GM19324 (cell line): ENCODE data around the gene TBC1D22A.

ENCODE experiments used
- ATAC-seq: cut with Tn5 transposase; IDR thresholded peaks from one replicate; pipeline ENCODE4 v1.9.1; 2021; ENCODE audit warnings: mild to moderate bottlenecking, moderate library complexity; ENCODE audit not compliant: unreplicated experiment, low FRiP score

Gene TBC1D22A

GRCh38 chr22:46737105-46737975 lies 25.1 kb upstream of the TBC1D22A start:
- ATAC-seq = peak; percentile 33

- peak; percentile 51 for ATAC-seq
Measured at GRCh38 chr22:46737976-46738646, 24.3 kb upstream of the TBC1D22A start, which contains the start of gene CERK. Gene CERK (minus strand): TSS chr22:46738252. CDS start chr22:46738148, 104 bp downstream.

GRCh38 chr22:46738647-46739093 lies 23.8 kb upstream of the TBC1D22A start:
- ATAC-seq = peak; percentile 5

DNA sequence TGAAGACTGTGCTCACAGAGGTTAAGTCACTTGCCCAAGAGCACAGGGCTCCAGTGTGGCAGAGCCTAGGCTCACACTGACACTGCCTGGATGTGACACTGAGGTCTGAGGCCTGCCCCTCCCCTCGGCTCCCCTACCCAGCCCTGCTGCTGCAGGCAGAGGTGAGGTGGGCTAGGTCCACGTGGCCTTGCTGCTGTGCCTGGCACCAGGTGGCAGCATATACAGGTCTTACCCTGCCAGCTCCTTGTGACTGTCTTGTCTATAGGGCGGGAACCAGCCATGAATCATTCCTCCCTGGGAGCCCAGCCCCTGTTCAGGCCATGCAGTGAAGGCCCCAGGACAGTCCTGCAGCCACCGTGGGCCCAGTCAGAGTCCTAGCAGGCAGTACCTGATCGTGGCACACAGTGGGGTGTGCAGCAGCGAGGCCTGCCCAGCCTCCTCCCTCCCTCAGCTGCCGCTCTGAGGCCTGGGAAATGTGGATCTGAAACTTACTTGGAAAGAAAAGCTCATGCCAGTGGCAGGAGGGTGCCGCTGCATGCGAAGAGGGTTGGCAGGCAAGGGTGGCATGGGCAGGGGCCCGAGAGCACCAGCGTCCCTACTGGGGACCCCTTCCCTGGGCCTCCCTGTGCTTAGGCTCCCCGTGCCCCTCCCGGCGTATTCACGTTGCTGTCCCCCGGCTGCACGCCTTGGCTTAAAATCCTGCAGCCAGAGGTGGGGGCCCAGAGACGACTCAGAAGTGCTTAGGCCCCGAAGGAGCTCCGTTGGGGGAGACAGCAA lies 23.2 kb upstream of the TBC1D22A start:
- ATAC-seq = no peak

DNA sequence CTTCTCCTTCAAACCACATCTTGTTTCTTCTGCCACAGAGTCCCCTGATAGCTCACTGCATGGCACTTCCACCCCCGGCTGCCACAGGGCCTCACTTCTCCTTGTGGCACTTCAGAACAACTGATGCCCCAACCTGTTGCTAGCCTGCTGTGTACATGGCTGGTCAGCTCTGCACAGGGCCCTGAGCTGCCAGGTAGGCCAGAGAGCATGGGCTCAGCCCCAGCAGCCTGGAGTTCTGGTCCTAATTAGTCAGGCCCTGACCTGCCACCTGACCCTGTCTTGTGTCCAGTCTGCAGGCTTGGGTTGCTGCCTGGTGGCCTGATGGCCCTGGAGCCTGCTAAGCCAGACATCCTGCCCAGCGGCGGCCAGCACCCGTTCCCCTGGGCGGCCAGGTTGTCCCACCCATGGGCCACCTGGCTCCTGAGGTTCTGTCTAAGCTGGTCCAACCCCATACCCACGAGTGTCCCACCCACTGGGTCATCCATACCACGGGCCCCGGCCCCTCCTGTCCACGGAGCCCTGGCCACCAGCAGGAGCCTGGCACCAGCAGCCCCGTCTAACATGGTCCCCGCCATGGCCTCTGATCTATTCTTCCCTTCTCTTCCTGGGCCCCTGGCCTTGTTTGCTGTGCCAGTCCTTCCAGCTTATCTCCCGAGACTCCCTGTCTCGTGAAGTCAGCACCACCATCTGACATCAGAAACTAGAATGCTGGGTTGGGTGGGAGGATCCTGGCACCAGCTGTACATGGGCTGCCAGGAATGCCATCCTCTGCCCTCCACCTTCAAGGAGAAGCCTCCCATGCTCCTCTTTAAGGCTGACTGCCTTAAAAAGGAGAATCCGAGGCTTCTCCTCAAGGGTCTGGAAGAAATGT lies 21.3 kb upstream of the TBC1D22A start:
- ATAC-seq = no peak

DNA sequence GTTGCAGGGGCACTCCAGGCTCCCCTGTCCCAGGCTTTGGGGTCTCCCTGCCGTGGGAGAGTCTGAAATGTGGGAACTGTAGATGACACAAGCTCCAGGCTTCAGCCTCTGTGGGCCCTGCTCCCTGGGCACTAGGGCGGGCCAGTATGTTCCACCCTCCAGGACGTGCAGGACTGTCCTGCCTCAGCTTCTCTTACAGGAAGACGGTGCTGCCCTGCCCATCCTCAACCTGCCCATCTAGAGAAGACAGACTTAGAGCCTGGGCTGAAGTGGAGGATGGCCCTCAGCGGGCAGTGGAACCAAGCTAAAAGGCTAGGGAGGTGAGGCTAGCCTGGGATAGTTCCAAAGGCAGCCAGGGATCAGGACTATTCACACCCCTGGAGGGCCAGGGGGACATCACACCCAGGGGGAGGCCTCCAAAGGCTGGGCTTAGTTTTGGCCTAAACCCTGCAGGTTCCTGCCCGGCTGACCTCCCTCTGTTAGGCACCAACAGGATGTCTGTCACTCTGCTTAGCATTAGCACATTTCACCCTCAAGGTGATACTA lies 20.4 kb upstream of the TBC1D22A start:
- ATAC-seq = no peak

DNA sequence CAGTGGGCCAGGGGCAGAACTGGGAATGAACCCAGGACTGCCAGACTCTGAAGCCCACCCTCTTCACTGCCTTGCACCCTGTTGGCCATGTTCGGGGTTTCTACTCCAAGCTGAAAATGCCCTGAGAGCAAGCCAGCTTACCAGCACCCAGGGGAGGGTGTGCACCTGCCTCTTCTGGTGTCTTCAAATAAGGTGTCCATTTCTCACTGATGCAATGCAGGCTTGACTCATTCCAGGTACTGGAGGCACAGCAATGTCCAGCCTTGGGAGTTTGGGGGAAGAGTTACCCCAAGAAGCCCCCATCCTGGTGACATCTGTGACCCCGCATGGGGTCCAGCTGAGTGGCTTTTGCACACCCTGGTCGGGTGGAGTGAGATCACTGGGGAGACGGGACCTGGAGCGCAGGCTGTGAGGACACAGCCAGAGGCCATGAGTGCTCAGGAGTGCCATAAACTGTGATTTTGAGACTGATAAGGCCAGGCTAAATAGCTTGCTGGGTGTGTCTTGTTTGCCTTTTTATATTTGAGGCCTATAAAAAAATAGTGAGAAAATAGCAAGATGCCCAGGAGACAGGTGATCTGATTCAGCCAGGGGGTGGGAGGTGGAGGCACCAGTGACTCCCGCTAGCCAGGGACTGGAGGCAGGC lies 19.8 kb upstream of the TBC1D22A start:
- no peak for ATAC-seq

DNA sequence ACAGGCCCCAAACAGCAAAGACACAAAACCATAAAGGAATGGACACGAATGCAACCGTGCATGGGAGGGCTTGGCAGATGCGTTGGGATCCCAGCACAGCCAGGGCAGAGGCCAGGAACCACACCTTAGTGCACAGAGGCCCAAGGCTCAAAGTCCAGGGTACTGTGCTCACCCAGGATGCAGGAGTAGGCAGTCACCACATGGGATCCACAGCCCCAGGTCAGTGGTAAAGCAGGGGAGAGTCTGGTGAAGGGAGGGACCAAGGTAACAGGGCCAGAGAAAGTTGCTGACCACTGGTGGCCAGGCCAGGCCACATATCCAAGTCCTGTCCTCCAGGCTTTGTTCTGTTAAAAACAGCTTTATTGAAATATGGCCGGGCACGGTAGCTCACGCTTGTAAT lies 17.9 kb upstream of the TBC1D22A start:
- ATAC-seq = no peak

DNA sequence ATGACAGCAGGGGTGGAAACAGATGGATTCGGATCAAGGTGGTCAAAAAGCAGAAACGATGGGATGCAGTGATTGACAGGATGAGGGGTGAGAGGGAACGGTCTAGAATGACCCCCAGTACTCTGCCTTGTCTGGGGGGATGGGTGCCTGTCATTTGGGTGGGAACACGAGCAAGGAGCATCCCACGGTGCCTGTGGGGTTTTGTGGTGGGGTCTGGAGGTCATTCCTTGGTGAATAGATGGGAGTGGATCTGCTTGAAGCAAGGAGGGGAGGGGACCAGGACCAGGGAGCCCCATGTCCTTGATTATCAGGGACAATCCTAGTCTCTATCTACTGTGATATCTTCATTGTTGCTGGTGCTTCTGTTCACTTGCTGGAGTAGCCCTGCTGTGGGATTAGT lies 16.3 kb upstream of the TBC1D22A start:
- no peak for ATAC-seq

DNA sequence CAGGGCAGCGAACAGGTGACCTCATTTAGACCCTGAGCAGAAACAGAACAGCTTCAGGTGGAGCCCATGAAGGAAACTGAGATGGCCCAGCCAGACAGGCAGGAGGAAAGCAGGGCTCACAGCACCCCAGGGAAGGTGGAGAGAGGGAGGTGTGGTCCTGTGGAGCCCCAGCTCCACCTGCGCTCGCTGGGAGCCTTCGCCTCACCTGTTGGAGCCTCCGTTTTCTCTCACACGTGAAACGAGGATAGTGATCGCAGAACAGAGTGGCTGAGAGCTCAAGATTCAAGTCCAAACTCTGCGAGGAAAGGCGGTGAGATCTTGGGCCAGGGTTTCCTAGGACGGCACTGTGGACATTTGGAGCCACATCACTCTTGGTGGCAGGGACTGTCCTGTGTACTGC lies 15.8 kb upstream of the TBC1D22A start:
- no peak for ATAC-seq

DNA sequence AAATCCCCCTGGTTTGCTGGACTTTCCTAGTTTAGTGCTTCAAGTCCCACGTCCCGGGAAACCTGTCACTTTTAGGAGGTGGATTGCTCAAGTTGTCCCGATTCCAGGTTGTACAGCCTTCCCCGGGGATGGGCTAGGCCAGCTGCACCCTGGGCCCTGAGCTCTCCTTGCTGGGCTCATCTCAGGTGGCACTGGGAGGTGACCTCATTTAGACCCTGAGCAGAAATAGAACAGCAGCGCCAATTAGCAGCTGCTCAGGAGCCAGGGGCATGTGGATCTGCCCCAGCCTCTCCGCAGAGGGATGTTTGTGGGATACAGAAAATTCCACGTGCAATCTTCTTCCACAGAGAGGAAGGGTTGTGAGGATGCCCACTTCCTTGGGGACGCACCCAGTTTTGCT lies 14.8 kb upstream of the TBC1D22A start:
- ATAC-seq = no peak

DNA sequence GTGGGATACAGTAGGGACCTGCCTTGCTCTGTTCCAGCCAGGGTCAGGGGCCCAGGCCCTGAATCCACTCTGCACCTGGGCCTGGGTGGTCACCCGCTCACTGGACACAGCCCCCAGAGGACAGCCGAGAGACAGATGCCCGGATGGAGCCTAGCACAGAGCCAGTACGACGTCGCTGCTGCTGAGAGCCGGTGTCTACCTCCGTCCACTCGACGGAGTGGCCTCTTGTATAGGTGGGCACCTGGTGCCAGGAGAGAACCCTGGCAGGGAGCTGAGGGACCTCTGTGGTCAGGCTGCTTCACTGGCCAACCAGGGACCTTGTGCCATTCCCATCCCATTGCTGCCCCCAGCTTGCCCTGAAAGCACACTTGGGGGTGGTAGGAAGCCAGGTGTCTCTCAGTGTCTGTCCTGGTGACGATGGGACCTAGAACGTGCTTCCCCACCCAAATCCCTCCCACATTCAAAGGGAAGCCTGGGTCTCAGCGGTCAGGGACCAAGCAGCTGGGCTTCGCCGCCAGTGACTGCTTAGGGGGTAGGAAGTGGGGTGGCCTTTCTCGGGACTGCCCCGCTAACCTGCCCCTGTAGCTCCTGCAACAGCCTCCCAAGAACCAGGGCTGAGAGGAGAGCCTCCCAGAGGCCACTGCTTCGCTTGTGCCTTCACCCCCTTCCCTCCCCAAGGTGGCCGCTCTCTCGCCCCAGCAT lies 14.1 kb upstream of the TBC1D22A start:
- ATAC-seq = no peak

DNA sequence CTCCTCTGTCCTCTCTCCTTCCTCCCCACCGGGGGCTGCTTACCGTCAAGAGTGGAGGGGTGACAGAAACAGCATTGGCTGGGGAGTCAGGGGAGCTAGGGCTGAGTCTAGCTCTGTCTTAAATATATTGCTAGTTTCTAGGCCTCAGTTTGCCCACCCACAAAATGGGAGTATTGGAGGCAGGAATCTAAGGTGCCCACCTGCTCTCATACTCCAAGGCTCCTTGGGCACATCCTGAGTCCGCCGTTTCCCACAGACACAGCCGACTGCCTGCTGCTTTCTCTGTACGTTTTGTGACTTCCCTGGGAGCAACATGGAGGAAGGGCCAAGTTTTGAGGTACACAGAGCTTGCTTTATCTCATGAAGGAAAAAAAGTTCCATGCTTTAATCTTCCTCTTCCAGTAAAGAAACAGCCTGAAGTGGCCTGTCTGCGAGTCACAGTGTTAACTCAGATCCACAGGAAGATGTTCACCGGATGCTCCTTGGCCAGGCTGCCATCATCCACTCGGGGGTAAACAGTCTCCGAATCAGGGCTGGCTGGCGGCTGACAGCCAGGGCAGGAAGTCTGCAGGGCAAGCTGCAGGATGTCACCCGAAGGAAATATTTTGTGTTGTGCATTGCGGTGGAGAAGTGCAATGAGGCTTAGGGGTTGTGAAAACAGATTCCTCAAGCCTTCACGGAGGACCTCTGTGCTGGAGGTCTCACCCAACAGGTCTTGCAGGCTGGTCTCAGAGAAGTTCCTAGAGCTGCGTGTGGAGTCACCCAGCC lies 13.4 kb upstream of the TBC1D22A start:
- no peak for ATAC-seq

GRCh38 chr22:46749682-46750529 lies 12.5 kb upstream of the TBC1D22A start:
- ATAC-seq = no peak

DNA sequence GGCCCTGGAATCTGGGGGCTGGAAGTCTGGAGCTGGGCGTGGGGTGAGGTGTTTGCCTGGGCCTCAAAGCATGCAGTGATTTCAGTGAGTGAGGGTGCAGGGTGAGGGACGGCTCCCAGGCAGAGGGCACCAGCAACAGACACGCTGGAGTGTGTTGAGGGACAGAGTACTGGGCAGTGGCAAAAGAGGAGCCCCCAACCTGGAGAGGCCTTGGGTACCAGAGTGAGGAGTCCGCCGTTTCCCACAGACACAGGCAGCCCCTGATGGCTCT lies 12.0 kb upstream of the TBC1D22A start:
- no peak for ATAC-seq

GRCh38 chr22:46750863-46751443 lies 11.5 kb upstream of the TBC1D22A start:
- no peak for ATAC-seq
